H1 (cell line): Measurements from ENCODE around the gene DUSP7. TPM values are rescaled to one million over a fixed set of nuclear protein-coding genes. Genes with fewer than 3 reads are reported as not detected.

Source experiments
- CBX5 ChIP-seq: fragments of 300-800, 300-1000 bp; sonication (generic); IDR thresholded peaks from 2 replicates; pipeline ENCODE4 v1.7.1; 2016; ENCODE audit warnings: antibody characterized with exemption, low read length, low read depth
- CHD1 ChIP-seq: IDR thresholded peaks from 2 replicates; pipeline ENCODE4 v1.6.1; 2012; ENCODE audit warnings: low read depth, low read length, improper control_type of control experiment
- CHD7 ChIP-seq: fragments of 300-600 bp; sonication (generic); IDR thresholded peaks from 2 replicates; pipeline ENCODE4 v1.7.1; 2012; ENCODE audit warnings: low read length, moderate library complexity, mild to moderate bottlenecking, inconsistent platforms; ENCODE audit not compliant: insufficient replicate concordance
- CREB1 ChIP-seq: IDR thresholded peaks from 2 replicates; pipeline ENCODE4 v1.6.1; 2012; ENCODE audit warnings: inconsistent platforms
- MAFK ChIP-seq: IDR thresholded peaks from 2 replicates; pipeline ENCODE4 v1.6.1; 2012; ENCODE audit warnings: low read depth, mild to moderate bottlenecking, improper control_type of control experiment, low read length
- SIRT6 ChIP-seq: IDR thresholded peaks from one replicate; pipeline ENCODE4 v1.7.1; 2012; ENCODE audit warnings: low read length, inconsistent platforms
- SP2 ChIP-seq: IDR thresholded peaks from 2 replicates; pipeline ENCODE4 v1.6.1; 2012; ENCODE audit warnings: mild to moderate bottlenecking, low read length, inconsistent platforms
- TBP ChIP-seq: IDR thresholded peaks from 2 replicates; pipeline ENCODE4 v1.6.1; 2011; ENCODE audit warnings: low read depth, low read length, improper control_type of control experiment
- polyA plus RNA-seq, 7 experiments: library from polyadenylated mRNA; depleted of rRNA in 3 of 7; stranded (reverse) in 5 of 7; unstranded in 2 of 7; fragments of >200 nt in 5 of 7; fragments of 200-250 nt in 2 of 7; gene quantifications; 1 replicate in 5 of 7; 2 replicates in 1 of 7; 4 replicates in 1 of 7; pipeline versions ENCODE4 v1.2.1 to v1.2.3, GENCODE V29; 2011 to 2013; ENCODE audit warnings: missing spikeins in 2 of 7, mixed read lengths in 2 of 7
- total RNA-seq: library from RNA; stranded (reverse); fragmentation: NEBNext Ultra II Directional; extraction: Animal tissue kit (Norgen Biotek cat#: 25700); gene quantifications from 2 replicates; pipeline ENCODE4 v1.2.1, GENCODE V29; 2021

Gene DUSP7
- total and polyA plus RNA-seq, 2 of the 8 experiments (the other 6 are each of a cell fraction or from before 2014, with no cell fraction given) = 19.4 to 24.9 TPM

DNA sequence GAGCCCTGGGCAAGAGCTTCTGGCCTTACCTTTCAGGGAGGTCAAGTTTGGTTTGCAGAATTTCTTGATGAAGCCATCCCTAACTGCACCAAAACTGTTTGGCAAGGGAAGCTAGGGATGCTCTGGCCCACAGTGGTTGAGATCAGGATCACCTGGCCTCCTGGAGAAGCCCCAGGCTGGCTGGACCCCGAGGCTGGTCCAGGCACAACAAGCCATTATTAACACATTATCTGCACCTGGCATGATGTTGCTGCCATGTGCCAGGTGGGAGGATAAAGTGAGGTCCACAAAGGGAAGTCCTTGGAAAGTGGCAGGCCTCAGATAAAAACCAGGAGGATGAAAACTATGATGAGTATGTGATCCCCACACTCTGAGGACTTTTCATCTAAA lies 35.9 kb upstream of the DUSP7 start (continued):
- TF ChIP-seq CHD7 = no peak
- no peak for TF ChIP-seq MAFK
- TF ChIP-seq SP2 = no peak
- TF ChIP-seq CHD1 = no peak
- TF ChIP-seq TBP = no peak
- no peak for TF ChIP-seq SIRT6
- TF ChIP-seq CBX5 = no peak
- TF ChIP-seq CREB1 = no peak
